Activated CD8-positive, alpha-beta T cell treated with anti-CD3 and anti-CD28 coated beads for 36 hours (primary cell): ENCODE results near the gene FGF14. TPM values are rescaled to one million over a fixed set of nuclear protein-coding genes. Genes with fewer than 3 reads are reported as not detected.

ENCODE experiments used
- ATAC-seq: fragments of 200-7000 bp; cut with Tn5 transposase; one replicate; pipeline ENCODE4 v1.10.0; 2021; ENCODE audit warnings: mild to moderate bottlenecking, moderate library complexity
- CTCF ChIA-PET: fragments of 350-600 bp; sonication (Branson Sonifier 250); formaldehyde crosslinking; loops from one replicate; lab custom pipeline; 2021; ENCODE audit warnings: antibody characterized with exemption; lab: Charles Lee
- POLR2A ChIA-PET: fragments of 350-600 bp; sonication (Branson Sonifier 250); formaldehyde crosslinking; loops from one replicate; lab custom pipeline; 2021; ENCODE audit warnings: antibody characterized with exemption; lab: Charles Lee
- DNase-seq: peaks from one replicate; pipeline ENCODE4 v3.0.0-alpha.2; 2020
- H3K27ac Mint-ChIP-seq: one replicate; pipeline ENCODE4 v1.8.0; 2021; ENCODE audit warnings: mild to moderate bottlenecking, mixed read lengths
- H3K27me3 Mint-ChIP-seq: one replicate; pipeline ENCODE4 v1.8.0; 2021; ENCODE audit warnings: mixed read lengths
- H3K36me3 Mint-ChIP-seq: one replicate; pipeline ENCODE4 v1.8.0; 2021; ENCODE audit warnings: low read depth, mixed read lengths
- H3K4me1 Mint-ChIP-seq: one replicate; pipeline ENCODE4 v1.8.0; 2021; ENCODE audit warnings: low read depth, mixed read lengths
- H3K4me3 Mint-ChIP-seq: one replicate; pipeline ENCODE4 v1.8.0; 2021; ENCODE audit warnings: mild to moderate bottlenecking, moderate library complexity, mixed read lengths
- H3K9me3 Mint-ChIP-seq: one replicate; pipeline ENCODE4 v1.8.0; 2021; ENCODE audit warnings: mixed read lengths
- CTCF ChIP-seq: fragments of 200-600 bp; IDR thresholded peaks from one replicate; pipeline ENCODE4 v1.8.0; 2022; ENCODE audit warnings: antibody characterized with exemption, mild to moderate bottlenecking
- intact Hi-C: fragments of 100-400 bp; cut with micrococcal nuclease; formaldehyde crosslinking; loops from one replicate; pipeline ENCODE4 v1.10.0; 2022
- total RNA-seq, 2 experiments: library from RNA; stranded (reverse); gene quantifications; one replicate each; pipeline ENCODE4 v1.2.3, GENCODE V29; 2021

FGF14 gene
- total RNA-seq, 2 experiments from 2014 or later = not detected

DNA sequence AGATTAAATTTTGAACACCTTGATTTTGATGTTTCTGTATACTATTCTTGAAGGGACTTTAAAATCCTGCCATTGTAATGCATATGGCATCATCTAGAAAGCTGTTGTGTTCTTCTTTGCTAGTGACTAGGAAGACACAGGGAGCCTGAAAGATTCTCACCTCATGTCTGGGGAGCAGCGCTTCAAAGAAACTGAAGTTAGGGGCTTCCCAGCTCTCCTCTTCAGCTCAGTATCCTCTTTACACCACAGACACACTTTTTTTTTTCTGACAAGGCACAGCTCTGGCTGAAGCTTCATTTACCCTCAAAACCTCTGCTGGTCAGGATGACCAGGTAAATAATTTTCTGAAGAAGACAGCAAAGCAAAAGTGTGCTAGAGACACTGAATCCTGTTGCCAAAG, 693.7 kb downstream of the FGF14 start:
- intact Hi-C loops = no loop called here
- H3K36me3 Mint-ChIP-seq = no peaks in the 10 kb centered on the region
- no peak overlapping the region for H3K4me3 Mint-ChIP-seq
- DNase-seq (no peak), ATAC-seq (no peak)
- CTCF ChIA-PET = interaction anchor here (1.2 kb wide), 1 partner anchor 54 kb away, joined by 3 read pairs; no protein-coding TSS in a partner anchor
- H3K9me3 Mint-ChIP-seq = no peaks in the 10 kb centered on the region
- H3K27me3 Mint-ChIP-seq = peaks cover 11% of the 10 kb centered on the region
- no peak for TF ChIP-seq CTCF
- peaks cover 8% of the 10 kb centered on the region for H3K4me1 Mint-ChIP-seq
- POLR2A ChIA-PET = no interaction called here
- H3K27ac Mint-ChIP-seq = no peak overlapping the region

DNA sequence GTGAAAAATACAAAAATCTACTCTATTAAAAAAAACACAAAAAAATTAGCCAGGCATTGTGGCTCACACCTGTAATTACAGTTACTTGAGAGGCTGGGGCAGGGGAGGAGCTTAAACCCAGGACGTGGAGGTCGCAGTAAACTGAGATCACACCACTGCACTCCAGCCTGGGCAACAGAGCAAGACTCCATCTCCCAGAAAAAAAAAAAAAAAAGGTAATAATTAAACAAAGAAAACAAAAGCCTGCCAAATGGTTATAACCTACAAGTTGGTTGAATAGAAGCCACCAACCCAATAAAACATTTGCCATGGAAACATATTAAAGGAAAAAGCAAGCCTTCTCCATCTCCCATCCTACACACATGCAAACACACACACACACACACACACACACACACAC, 694.2 kb downstream of the FGF14 start:
- H3K9me3 Mint-ChIP-seq = no peaks in the 10 kb centered on the region
- H3K36me3 Mint-ChIP-seq = no peaks in the 10 kb centered on the region
- DNase-seq = no peak
- intact Hi-C loops = no loop called here
- H3K27me3 Mint-ChIP-seq = peaks cover 11% of the 10 kb centered on the region
- H3K4me3 Mint-ChIP-seq = no peak overlapping the region
- no peak for ATAC-seq
- POLR2A ChIA-PET = no interaction called here
- TF ChIP-seq CTCF = no peak
- no peak overlapping the region for H3K27ac Mint-ChIP-seq
- peaks cover 8% of the 10 kb centered on the region for H3K4me1 Mint-ChIP-seq
- CTCF ChIA-PET = interaction anchor here (1.2 kb wide), 1 partner anchor 55 kb away, joined by 3 read pairs; no protein-coding TSS in a partner anchor

- no peak for TF ChIP-seq CTCF
- ATAC-seq = no peak
- Mint-ChIP-seq H3K36me3 (no peaks in the 10 kb centered on the region), H3K27ac (no peak overlapping the region), H3K27me3 (peaks cover 11% of the 10 kb centered on the region), H3K9me3 (no peaks in the 10 kb centered on the region), H3K4me1 (peaks cover 8% of the 10 kb centered on the region), H3K4me3 (no peak overlapping the region)
- intact Hi-C loops = no loop called here
- DNase-seq = peak; percentile 41
- ChIA-PET POLR2A (no interaction called here), CTCF (no interaction called here)
Measured at GRCh38 chr13:101706651-101707050, 695.2 kb downstream of the FGF14 start.

GRCh38 chr13:101703838-101704237, 698.0 kb downstream of the FGF14 start:
- TF ChIP-seq CTCF = no peak
- intact Hi-C loops = no loop called here

DNA sequence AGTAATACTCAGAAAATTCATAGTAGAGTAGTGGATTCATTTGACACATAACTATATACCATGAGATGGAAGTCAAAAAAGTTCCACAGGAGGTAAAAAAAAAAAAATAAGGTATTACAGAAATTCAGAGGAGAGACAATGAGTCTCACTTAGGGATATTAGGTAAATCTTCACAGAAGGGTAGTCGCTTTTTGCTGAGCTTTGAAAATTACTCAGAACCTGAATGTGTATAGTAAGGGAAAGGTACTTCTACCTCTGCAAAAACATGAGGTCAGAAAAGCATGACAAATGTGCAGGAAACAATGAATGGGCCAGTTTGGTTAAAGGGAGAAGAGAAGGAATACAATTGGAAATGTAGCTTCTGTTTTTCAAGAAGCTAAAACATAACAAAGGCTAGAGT, 698.8 kb downstream of the FGF14 start:
- no peak for ATAC-seq
- H3K4me1 Mint-ChIP-seq = peaks cover 8% of the 10 kb centered on the region
- H3K9me3 Mint-ChIP-seq = no peaks in the 10 kb centered on the region
- no peaks in the 10 kb centered on the region for H3K36me3 Mint-ChIP-seq
- ChIA-PET POLR2A (no interaction called here), CTCF (no interaction called here)
- no peak overlapping the region for H3K27ac Mint-ChIP-seq
- no peak overlapping the region for H3K4me3 Mint-ChIP-seq
- TF ChIP-seq CTCF = no peak
- peaks cover 9% of the 10 kb centered on the region for H3K27me3 Mint-ChIP-seq
- no peak for DNase-seq
- intact Hi-C loops = no loop called here

More at GRCh38 chr13:101703838-101704237, 698.0 kb downstream of the FGF14 start:
- no peak overlapping the region for H3K4me3 Mint-ChIP-seq
- H3K27ac Mint-ChIP-seq = no peak overlapping the region
- DNase-seq (no peak), ATAC-seq (no peak)
- no peaks in the 10 kb centered on the region for H3K9me3 Mint-ChIP-seq
- peaks cover 8% of the 10 kb centered on the region for H3K4me1 Mint-ChIP-seq
- H3K36me3 Mint-ChIP-seq = no peaks in the 10 kb centered on the region
- ChIA-PET CTCF (no interaction called here), POLR2A (no interaction called here)
- peaks cover 9% of the 10 kb centered on the region for H3K27me3 Mint-ChIP-seq
